ENCODE data around the gene ARHGAP15.

The ARHGAP15 gene

GRCh38 chr2:143584936-143585335 lies 455.7 kb downstream of the ARHGAP15 start:
- Histone ChIP-seq H3K27me3 (ENCODE audit: insufficient read depth, low read length) (no peaks in the 10 kb centered on the region), H4K12ac (ENCODE audit: low read depth, low read length) (no peak overlapping the region), H3K14ac (ENCODE audit: low read length) (no peak overlapping the region), H3K79me1 (ENCODE audit: low read length) (no peaks in the 10 kb centered on the region), H3K79me2 (ENCODE audit: control insufficient read depth, insufficient read depth, low read length, poor library complexity) (no peaks in the 10 kb centered on the region), H3K4ac (ENCODE audit: low read depth, low read length) (no peak overlapping the region), H4K91ac (ENCODE audit: low read depth, low read length) (no peak overlapping the region), H3K23ac (ENCODE audit: low read length) (no peak overlapping the region), H3K9me3 (ENCODE audit: insufficient read depth, low read depth, low read length) (no peaks in the 10 kb centered on the region), H2BK5ac (ENCODE audit: low read depth, low read length, poor library complexity) (no peak overlapping the region), H3K27ac (ENCODE audit: low read depth, low read length) (no peak overlapping the region), H3K4me1 (ENCODE audit: control insufficient read depth in 1 of 2, insufficient read depth in 2 of 2, low read length in 2 of 2) (no peaks in the 10 kb centered on the region), H3K36me3 (ENCODE audit: control insufficient read depth in 1 of 2, insufficient read depth in 2 of 2, low read length in 2 of 2) (no peaks in the 10 kb centered on the region), H2BK12ac (ENCODE audit: low read length) (no peak overlapping the region), H2BK120ac (ENCODE audit: insufficient read depth, low read length, poor library complexity) (no peak overlapping the region), H4K8ac (ENCODE audit: low read depth, low read length) (no peak overlapping the region), H3K4me3 (ENCODE audit: low read depth, low read length) (no peak overlapping the region), H3K9ac (ENCODE audit: low read length) (no peak overlapping the region), H2AFZ (ENCODE audit: insufficient read depth, low read length, poor library complexity) (no peak overlapping the region), H3K18ac (ENCODE audit: low read length) (no peak overlapping the region), H2AK5ac (ENCODE audit: low read length) (no peak overlapping the region), H3K4me2 (ENCODE audit: low read length) (no peak overlapping the region)
- no CpG with 5 or more reads among the region's 4 CpGs for WGBS (ENCODE audit: extremely low coverage, insufficient coverage, insufficient read length)
- peak in 1 of 2 donors; percentile 15 for DNase-seq

DNA sequence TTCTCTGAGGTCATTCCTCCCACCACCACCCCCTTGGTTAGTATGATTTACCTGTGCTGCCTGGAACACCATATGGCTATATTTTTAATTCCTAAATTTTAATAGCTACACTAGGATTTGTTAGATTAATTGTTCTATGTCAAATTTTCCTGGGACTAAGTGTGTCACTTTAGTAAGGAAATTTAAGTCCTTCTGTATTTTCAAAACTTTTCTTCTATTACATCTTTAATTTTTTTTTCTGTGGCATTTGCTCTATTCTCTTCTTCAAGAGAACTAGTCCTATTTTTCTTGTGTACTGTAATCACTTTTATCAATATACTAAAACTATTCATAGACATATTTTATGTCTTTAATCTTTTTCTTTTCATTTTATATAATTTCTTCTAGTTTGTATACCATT lies 456.9 kb downstream of the ARHGAP15 start:
- Histone ChIP-seq H4K12ac (ENCODE audit: low read depth, low read length) (no peak overlapping the region), H3K27ac (ENCODE audit: low read depth, low read length) (no peak overlapping the region), H3K36me3 (ENCODE audit: control insufficient read depth in 1 of 2, insufficient read depth in 2 of 2, low read length in 2 of 2) (no peaks in the 10 kb centered on the region), H3K4me3 (ENCODE audit: low read depth, low read length) (no peak overlapping the region), H2BK12ac (ENCODE audit: low read length) (no peak overlapping the region), H3K79me2 (ENCODE audit: control insufficient read depth, insufficient read depth, low read length, poor library complexity) (no peaks in the 10 kb centered on the region), H2BK5ac (ENCODE audit: low read depth, low read length, poor library complexity) (no peak overlapping the region), H3K4me2 (ENCODE audit: low read length) (no peak overlapping the region), H2BK120ac (ENCODE audit: insufficient read depth, low read length, poor library complexity) (no peak overlapping the region), H3K27me3 (ENCODE audit: insufficient read depth, low read length) (no peaks in the 10 kb centered on the region), H3K4me1 (ENCODE audit: control insufficient read depth in 1 of 2, insufficient read depth in 2 of 2, low read length in 2 of 2) (no peaks in the 10 kb centered on the region), H3K14ac (ENCODE audit: low read length) (no peak overlapping the region), H3K9ac (ENCODE audit: low read length) (no peak overlapping the region), H2AFZ (ENCODE audit: insufficient read depth, low read length, poor library complexity) (no peak overlapping the region), H3K4ac (ENCODE audit: low read depth, low read length) (no peak overlapping the region), H3K18ac (ENCODE audit: low read length) (no peak overlapping the region), H4K8ac (ENCODE audit: low read depth, low read length) (no peak overlapping the region), H3K23ac (ENCODE audit: low read length) (no peak overlapping the region), H3K9me3 (ENCODE audit: insufficient read depth, low read depth, low read length) (no peaks in the 10 kb centered on the region), H4K91ac (ENCODE audit: low read depth, low read length) (no peak overlapping the region), H2AK5ac (ENCODE audit: low read length) (no peak overlapping the region), H3K79me1 (ENCODE audit: low read length) (no peaks in the 10 kb centered on the region)
- no peak for DNase-seq

DNA sequence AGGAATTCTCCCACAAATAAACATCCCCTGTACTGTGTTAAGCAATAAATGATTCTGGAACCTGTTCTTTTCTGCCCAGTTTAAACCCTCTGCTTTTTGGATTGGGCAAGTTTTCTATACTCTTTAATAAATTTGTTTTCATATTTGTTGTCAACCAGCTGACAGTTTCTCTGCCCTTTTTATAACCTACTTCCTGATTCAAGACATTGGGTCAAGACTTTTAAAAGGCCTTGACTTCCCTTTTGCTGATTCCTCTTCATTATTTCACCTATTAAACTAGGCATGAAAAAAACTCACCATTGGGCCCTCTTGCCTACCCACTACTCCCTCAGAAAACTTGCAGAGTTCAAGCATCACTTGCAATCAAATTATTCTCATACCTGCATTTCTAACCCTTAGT lies 459.5 kb downstream of the ARHGAP15 start:
- H3K79me2 ChIP-seq (ENCODE audit: control insufficient read depth, insufficient read depth, low read length, poor library complexity), result no peaks in the 10 kb centered on the region
- H3K36me3 ChIP-seq (ENCODE audit: control insufficient read depth in 1 of 2, insufficient read depth in 2 of 2, low read length in 2 of 2), result no peaks in the 10 kb centered on the region
- no peak overlapping the region for H2AFZ ChIP-seq (ENCODE audit: insufficient read depth, low read length, poor library complexity)
- H3K4ac ChIP-seq (ENCODE audit: low read depth, low read length), result no peak overlapping the region
- H3K4me1 ChIP-seq (ENCODE audit: control insufficient read depth in 1 of 2, insufficient read depth in 2 of 2, low read length in 2 of 2), result no peaks in the 10 kb centered on the region
- no peak overlapping the region for H3K4me2 ChIP-seq (ENCODE audit: low read length)
- no peak overlapping the region for H4K12ac ChIP-seq (ENCODE audit: low read depth, low read length)
- H3K18ac ChIP-seq (ENCODE audit: low read length), result no peak overlapping the region
- H4K8ac ChIP-seq (ENCODE audit: low read depth, low read length), result no peak overlapping the region
- no peak overlapping the region for H4K91ac ChIP-seq (ENCODE audit: low read depth, low read length)
- H3K23ac ChIP-seq (ENCODE audit: low read length), result no peak overlapping the region
- H2BK120ac ChIP-seq (ENCODE audit: insufficient read depth, low read length, poor library complexity), result no peak overlapping the region
- H3K9me3 ChIP-seq (ENCODE audit: insufficient read depth, low read depth, low read length), result no peaks in the 10 kb centered on the region
- H3K79me1 ChIP-seq (ENCODE audit: low read length), result no peaks in the 10 kb centered on the region
- no peaks in the 10 kb centered on the region for H3K27me3 ChIP-seq (ENCODE audit: insufficient read depth, low read length)
- no peak overlapping the region for H2BK12ac ChIP-seq (ENCODE audit: low read length)
- no peak overlapping the region for H3K9ac ChIP-seq (ENCODE audit: low read length)
- H3K4me3 ChIP-seq (ENCODE audit: low read depth, low read length), result no peak overlapping the region
- H3K27ac ChIP-seq (ENCODE audit: low read depth, low read length), result no peak overlapping the region
- DNase-seq, result no peak
- no peak overlapping the region for H3K14ac ChIP-seq (ENCODE audit: low read length)
- no peak overlapping the region for H2BK5ac ChIP-seq (ENCODE audit: low read depth, low read length, poor library complexity)
- H2AK5ac ChIP-seq (ENCODE audit: low read length), result no peak overlapping the region

- Histone ChIP-seq H3K79me2 (ENCODE audit: control insufficient read depth, insufficient read depth, low read length, poor library complexity) (no peaks in the 10 kb centered on the region), H3K4me3 (ENCODE audit: low read depth, low read length) (no peak overlapping the region), H2BK5ac (ENCODE audit: low read depth, low read length, poor library complexity) (no peak overlapping the region), H3K4ac (ENCODE audit: low read depth, low read length) (no peak overlapping the region), H3K4me2 (ENCODE audit: low read length) (no peak overlapping the region), H3K14ac (ENCODE audit: low read length) (no peak overlapping the region), H4K8ac (ENCODE audit: low read depth, low read length) (no peak overlapping the region), H3K27me3 (ENCODE audit: insufficient read depth, low read length) (no peaks in the 10 kb centered on the region), H3K9me3 (ENCODE audit: insufficient read depth, low read depth, low read length) (no peaks in the 10 kb centered on the region), H3K36me3 (ENCODE audit: control insufficient read depth in 1 of 2, insufficient read depth in 2 of 2, low read length in 2 of 2) (no peaks in the 10 kb centered on the region), H2AFZ (ENCODE audit: insufficient read depth, low read length, poor library complexity) (no peak overlapping the region), H4K12ac (ENCODE audit: low read depth, low read length) (no peak overlapping the region), H3K4me1 (ENCODE audit: control insufficient read depth in 1 of 2, insufficient read depth in 2 of 2, low read length in 2 of 2) (no peaks in the 10 kb centered on the region), H2BK12ac (ENCODE audit: low read length) (no peak overlapping the region), H3K18ac (ENCODE audit: low read length) (no peak overlapping the region), H2AK5ac (ENCODE audit: low read length) (no peak overlapping the region), H3K79me1 (ENCODE audit: low read length) (no peaks in the 10 kb centered on the region), H3K27ac (ENCODE audit: low read depth, low read length) (no peak overlapping the region), H3K9ac (ENCODE audit: low read length) (no peak overlapping the region), H4K91ac (ENCODE audit: low read depth, low read length) (no peak overlapping the region), H3K23ac (ENCODE audit: low read length) (no peak overlapping the region), H2BK120ac (ENCODE audit: insufficient read depth, low read length, poor library complexity) (no peak overlapping the region)
- DNase-seq, result no peak
- no CpG with 5 or more reads among the region's 7 CpGs for WGBS (ENCODE audit: extremely low coverage, insufficient coverage, insufficient read length)
Observed at GRCh38 chr2:143594161-143594560, 464.9 kb downstream of the ARHGAP15 start.

- no peak overlapping the region for H3K14ac ChIP-seq (ENCODE audit: low read length)
- no peak overlapping the region for H2AK5ac ChIP-seq (ENCODE audit: low read length)
- no peak for DNase-seq
- H2BK12ac ChIP-seq (ENCODE audit: low read length), result no peak overlapping the region
- H3K27ac ChIP-seq (ENCODE audit: low read depth, low read length), result no peak overlapping the region
- H3K4me2 ChIP-seq (ENCODE audit: low read length), result no peak overlapping the region
- no peak overlapping the region for H4K8ac ChIP-seq (ENCODE audit: low read depth, low read length)
- H3K4ac ChIP-seq (ENCODE audit: low read depth, low read length), result no peak overlapping the region
- H3K4me1 ChIP-seq (ENCODE audit: control insufficient read depth in 1 of 2, insufficient read depth in 2 of 2, low read length in 2 of 2), result no peaks in the 10 kb centered on the region
- H3K36me3 ChIP-seq (ENCODE audit: control insufficient read depth in 1 of 2, insufficient read depth in 2 of 2, low read length in 2 of 2), result no peaks in the 10 kb centered on the region
- H3K4me3 ChIP-seq (ENCODE audit: low read depth, low read length), result no peak overlapping the region
- H3K79me1 ChIP-seq (ENCODE audit: low read length), result no peaks in the 10 kb centered on the region
- no peak overlapping the region for H2BK120ac ChIP-seq (ENCODE audit: insufficient read depth, low read length, poor library complexity)
- WGBS (ENCODE audit: extremely low coverage, insufficient coverage, insufficient read length), result no CpG with 5 or more reads among the region's 2 CpGs
- H3K18ac ChIP-seq (ENCODE audit: low read length), result no peak overlapping the region
- H2BK5ac ChIP-seq (ENCODE audit: low read depth, low read length, poor library complexity), result no peak overlapping the region
- no peak overlapping the region for H3K9ac ChIP-seq (ENCODE audit: low read length)
- H4K12ac ChIP-seq (ENCODE audit: low read depth, low read length), result no peak overlapping the region
- no peak overlapping the region for H3K23ac ChIP-seq (ENCODE audit: low read length)
- H3K79me2 ChIP-seq (ENCODE audit: control insufficient read depth, insufficient read depth, low read length, poor library complexity), result no peaks in the 10 kb centered on the region
- no peak overlapping the region for H4K91ac ChIP-seq (ENCODE audit: low read depth, low read length)
- H3K27me3 ChIP-seq (ENCODE audit: insufficient read depth, low read length), result no peaks in the 10 kb centered on the region
- no peak overlapping the region for H2AFZ ChIP-seq (ENCODE audit: insufficient read depth, low read length, poor library complexity)
- H3K9me3 ChIP-seq (ENCODE audit: insufficient read depth, low read depth, low read length), result no peaks in the 10 kb centered on the region
Observed at GRCh38 chr2:143594745-143595144, 465.5 kb downstream of the ARHGAP15 start.

All from trophoblast cell (in vitro differentiated cells and primary cell).